DMS53 treated with DMSO at 0.1 percent for 48 hours (cell line): Measurements from ENCODE around the gene ARHGAP22.
"Not testable (repeated sequence)": the region's sequence is repeated elsewhere in the genome, so short reads cannot be mapped to it uniquely, and the experiment has no call there.

Experiments
- DNase-seq: peaks from one replicate; lab custom pipeline; 2025; ENCODE audit not compliant: unreplicated experiment; lab: John Stamatoyannopoulos, UW

Gene ARHGAP22

GRCh38 chr10:48604991-48605508 is at the start of gene ARHGAP22:
Gene ARHGAP22, minus strand, starts transcription at chr10:48605073. Its CDS starts 277 bp downstream, at chr10:48604796.
- DNase-seq, result no peak

GRCh38 chr10:48653944-48654698 is 49.2 kb upstream of the ARHGAP22 start:
- no peak for DNase-seq

- no peak for DNase-seq
These were observed 48.5 kb upstream of the ARHGAP22 start for GRCh38 chr10:48653347-48653746.

GRCh38 chr10:48652344-48652743 is 47.5 kb upstream of the ARHGAP22 start:
- no peak for DNase-seq

- DNase-seq, result no peak
These were observed 47.0 kb upstream of the ARHGAP22 start for GRCh38 chr10:48651839-48652238.

- DNase-seq, result peak; percentile 26
These were observed 46.4 kb upstream of the ARHGAP22 start for GRCh38 chr10:48651293-48651692.

GRCh38 chr10:48649349-48649944 is 44.6 kb upstream of the ARHGAP22 start:
- DNase-seq, result no peak

GRCh38 chr10:48648172-48648942 is 43.5 kb upstream of the ARHGAP22 start:
- no peak for DNase-seq

- not testable (repeated sequence) for DNase-seq
These were observed 42.2 kb upstream of the ARHGAP22 start for GRCh38 chr10:48647073-48647472.

GRCh38 chr10:48645600-48645999 is 40.7 kb upstream of the ARHGAP22 start:
- no peak for DNase-seq

GRCh38 chr10:48641099-48641690 is 36.3 kb upstream of the ARHGAP22 start:
- DNase-seq, result not testable (repeated sequence)

- no peak for DNase-seq
These were observed 35.5 kb upstream of the ARHGAP22 start for GRCh38 chr10:48640326-48640725.

- no peak for DNase-seq
These were observed 34.8 kb upstream of the ARHGAP22 start for GRCh38 chr10:48639632-48640031.

- DNase-seq, result no peak
These were observed 34.1 kb upstream of the ARHGAP22 start for GRCh38 chr10:48638739-48639527.

GRCh38 chr10:48638158-48638557 is 33.3 kb upstream of the ARHGAP22 start:
- DNase-seq, result no peak

GRCh38 chr10:48636901-48637300 is 32.0 kb upstream of the ARHGAP22 start:
- DNase-seq, result no peak

- DNase-seq, result no peak
These were observed 31.4 kb upstream of the ARHGAP22 start for GRCh38 chr10:48636231-48636630.

GRCh38 chr10:48634984-48635557 is 30.2 kb upstream of the ARHGAP22 start:
- DNase-seq, result no peak

GRCh38 chr10:48634198-48634983 is 29.5 kb upstream of the ARHGAP22 start:
- DNase-seq, result no peak
